SU-DHL-6 (cell line): ENCODE data around the gene EZR.
"Not testable (repeated sequence)": the region's sequence is repeated elsewhere in the genome, so short reads cannot be mapped to it uniquely, and the experiment has no call there.

Source experiments
- H2AFZ ChIP-seq: fragments of 200-600 bp; sonication (generic); 2 replicates; pipeline ENCODE4 v1.6.1; 2014; ENCODE audit warnings: low read depth, mild to moderate bottlenecking, moderate library complexity, mixed read lengths, antibody characterized with exemption, low read length; ENCODE audit not compliant: severe bottlenecking
- H3F3A ChIP-seq: fragments of 200-600 bp; shearing (Covaris generic); 2 replicates; pipeline ENCODE4 v1.6.0; 2016; ENCODE audit warnings: antibody characterized with exemption, mild to moderate bottlenecking; ENCODE audit not compliant: insufficient read depth
- H3K27ac ChIP-seq: fragments of 200-600 bp; sonication (generic); 2 replicates; pipeline ENCODE4 v1.5.1; 2016; ENCODE audit warnings: low read depth, mild to moderate bottlenecking, low read length, moderate library complexity, mixed read lengths
- H3K27me3 ChIP-seq: fragments of 200-600 bp; sonication (generic), shearing (Covaris generic); 2 replicates; pipeline ENCODE4 v1.6.0; 2014; ENCODE audit warnings: mild to moderate bottlenecking, low read length
- H3K36me3 ChIP-seq: fragments of 200-600 bp; sonication (generic); 2 replicates; pipeline ENCODE4 v1.6.1; 2014; ENCODE audit warnings: mild to moderate bottlenecking, low read length, mixed read lengths
- H3K4me2 ChIP-seq: fragments of 300-600, 200-600 bp; shearing (Covaris generic), sonication (generic); 2 replicates; pipeline ENCODE4 v1.6.0; 2014; ENCODE audit warnings: low read length, low read depth, mild to moderate bottlenecking; ENCODE audit not compliant: poor library complexity, severe bottlenecking
- H3K4me3 ChIP-seq: fragments of 200-600 bp; sonication (generic); 2 replicates; pipeline ENCODE4 v1.5.1; 2014; ENCODE audit warnings: antibody characterized with exemption, low read length, mild to moderate bottlenecking, mixed read lengths; ENCODE audit not compliant: insufficient read depth, poor library complexity, severe bottlenecking
- H3K79me2 ChIP-seq: fragments of 200-600 bp; sonication (generic); 2 replicates; pipeline ENCODE4 v1.6.1; 2014; ENCODE audit warnings: mild to moderate bottlenecking, low read length, moderate library complexity; ENCODE audit not compliant: insufficient read depth
- H3K9ac ChIP-seq: fragments of 200-600 bp; sonication (generic); 2 replicates; pipeline ENCODE4 v1.7.0; 2014; ENCODE audit warnings: mild to moderate bottlenecking, low read length
- H3K9me2 ChIP-seq: fragments of 200-600 bp; sonication (generic); replicated peaks from 2 replicates; pipeline ENCODE4 v1.6.1; 2014; ENCODE audit warnings: low read length; ENCODE audit not compliant: insufficient read depth
- H3K9me3 ChIP-seq: fragments of 200-600 bp; sonication (generic); 2 replicates; pipeline ENCODE4 v1.6.1; 2014; ENCODE audit warnings: low read length, mixed read lengths; ENCODE audit not compliant: insufficient read depth
- H4K20me1 ChIP-seq: fragments of 200-600 bp; sonication (generic); 2 replicates; pipeline ENCODE4 v1.6.1; 2014; ENCODE audit warnings: low read depth, mild to moderate bottlenecking, antibody characterized with exemption, low read length, moderate library complexity, mixed read lengths
- CTCF ChIP-seq: fragments of 200-600 bp; sonication (generic); IDR thresholded peaks from one replicate; pipeline ENCODE4 v1.5.1; 2017; ENCODE audit warnings: antibody characterized with exemption, mild to moderate bottlenecking, low read length, moderate library complexity; ENCODE audit not compliant: insufficient read depth, poor library complexity, severe bottlenecking
- EZH2phosphoT487 ChIP-seq: fragments of 200-600 bp; sonication (generic), shearing (Covaris generic); conservative IDR thresholded peaks from 2 replicates; pipeline ENCODE4 v1.6.1; 2018; ENCODE audit warnings: mild to moderate bottlenecking, antibody characterized with exemption, low read length, moderate library complexity, mixed read lengths

The EZR gene

GRCh38 chr6:158793432-158793831, 25.7 kb downstream of the EZR start:
- peaks cover 30% of the 10 kb centered on the region for H3K36me3 ChIP-seq

GRCh38 chr6:158792505-158792904, 26.7 kb downstream of the EZR start:
- H3K27ac ChIP-seq, result peak overlapping the region; percentile 45
- H3K9me3 ChIP-seq, H2AFZ ChIP-seq, H3K4me3 ChIP-seq, H3K27me3 ChIP-seq, H3K9me2 ChIP-seq, H3K9ac ChIP-seq: not testable (repeated sequence)
- peaks cover 100% of the 10 kb centered on the region for H3K79me2 ChIP-seq
- H3F3A ChIP-seq, result peaks cover 52% of the 10 kb centered on the region
- H4K20me1 ChIP-seq, result peaks cover 45% of the 10 kb centered on the region
- H3K4me2 ChIP-seq, result peak overlapping the region; percentile 76
- peaks cover 29% of the 10 kb centered on the region for H3K36me3 ChIP-seq

More at GRCh38 chr6:158793432-158793831, 25.7 kb downstream of the EZR start:
- no peak overlapping the region for H3K9ac ChIP-seq
- H3F3A ChIP-seq, result peaks cover 59% of the 10 kb centered on the region
- H3K4me3 ChIP-seq, result no peak overlapping the region
- H2AFZ ChIP-seq, result no peak overlapping the region
- no peaks in the 10 kb centered on the region for H3K9me2 ChIP-seq
- no peaks in the 10 kb centered on the region for H3K27me3 ChIP-seq
- no peaks in the 10 kb centered on the region for H3K9me3 ChIP-seq
- peaks cover 100% of the 10 kb centered on the region for H3K79me2 ChIP-seq
- H3K27ac ChIP-seq, result peak overlapping the region; percentile 81
- H3K4me2 ChIP-seq, result peak overlapping the region; percentile 76
- TF ChIP-seq EZH2phosphoT487, result no peak
- peak; percentile 54 for TF ChIP-seq CTCF
- H4K20me1 ChIP-seq, result peaks cover 44% of the 10 kb centered on the region

- H3K79me2 ChIP-seq, result peaks cover 100% of the 10 kb centered on the region
- no peaks in the 10 kb centered on the region for H3K9me3 ChIP-seq
- peaks cover 46% of the 10 kb centered on the region for H3F3A ChIP-seq
- no peak overlapping the region for H3K9ac ChIP-seq
- H3K9me2 ChIP-seq, result no peaks in the 10 kb centered on the region
- H4K20me1 ChIP-seq, result peaks cover 34% of the 10 kb centered on the region; the same call in 1 of the 2 replicates
- TF ChIP-seq EZH2phosphoT487, result no peak
- no peak for TF ChIP-seq CTCF
- H3K27me3 ChIP-seq, result no peaks in the 10 kb centered on the region
- H3K27ac ChIP-seq, result peak overlapping the region; percentile 3; the same call in 1 of the 2 replicates
- no peak overlapping the region for H2AFZ ChIP-seq
- no peak overlapping the region for H3K4me3 ChIP-seq
- H3K4me2 ChIP-seq, result peak overlapping the region; percentile 1
- H3K36me3 ChIP-seq, result peaks cover 30% of the 10 kb centered on the region
These were observed 27.8 kb downstream of the EZR start for GRCh38 chr6:158791274-158791855.

- H3K4me3 ChIP-seq, result no peak overlapping the region
- H2AFZ ChIP-seq, result no peak overlapping the region
- peaks cover 33% of the 10 kb centered on the region; the same call in 1 of the 2 replicates for H4K20me1 ChIP-seq
- H3K36me3 ChIP-seq, result peaks cover 42% of the 10 kb centered on the region
- no peak overlapping the region for H3K9ac ChIP-seq
- peaks cover 37% of the 10 kb centered on the region for H3F3A ChIP-seq
- no peaks in the 10 kb centered on the region for H3K27me3 ChIP-seq
- peaks cover 93% of the 10 kb centered on the region for H3K79me2 ChIP-seq
- H3K27ac ChIP-seq, result peak overlapping the region; percentile 46; the same call in 1 of the 2 replicates
- H3K9me3 ChIP-seq, result no peaks in the 10 kb centered on the region
- no peak overlapping the region for H3K4me2 ChIP-seq
- TF ChIP-seq CTCF, result no peak
- TF ChIP-seq EZH2phosphoT487, result no peak
- no peaks in the 10 kb centered on the region for H3K9me2 ChIP-seq
These were observed 29.9 kb downstream of the EZR start for GRCh38 chr6:158789115-158789917.
